Measurements from ENCODE around the gene UXS1.

DNA sequence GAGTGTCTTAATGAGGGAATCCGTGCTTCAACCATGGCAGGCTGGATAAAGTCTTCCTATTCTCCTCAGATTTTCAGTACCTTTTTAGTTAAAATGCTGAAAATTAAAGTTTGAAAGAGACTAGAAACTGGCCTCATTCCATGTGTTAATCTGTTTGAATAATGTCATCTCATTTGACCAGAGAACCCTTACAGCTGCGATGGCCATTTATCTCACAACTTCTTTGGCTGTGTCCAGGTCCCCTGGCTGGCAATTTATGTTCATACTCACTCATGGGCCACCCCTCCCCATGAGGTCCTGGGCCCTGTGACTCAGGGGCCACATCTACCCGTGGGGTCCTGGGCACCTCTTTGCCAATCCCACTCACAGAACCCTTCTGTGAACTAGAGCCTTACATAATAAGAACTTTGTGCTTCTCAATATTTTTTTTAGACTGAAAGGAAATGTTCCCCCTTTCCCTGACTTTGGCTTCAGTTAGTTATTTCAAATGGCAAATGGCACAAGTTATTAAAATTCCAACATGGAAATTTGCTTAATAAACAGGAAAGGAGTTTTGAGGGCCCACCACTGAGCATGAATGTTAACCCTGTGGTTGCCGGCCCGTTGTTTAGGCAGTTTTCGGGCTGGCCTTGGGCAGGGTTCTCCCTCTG lies 134.6 kb downstream of the UXS1 start:
- TF ChIP-seq, protein P1, sequence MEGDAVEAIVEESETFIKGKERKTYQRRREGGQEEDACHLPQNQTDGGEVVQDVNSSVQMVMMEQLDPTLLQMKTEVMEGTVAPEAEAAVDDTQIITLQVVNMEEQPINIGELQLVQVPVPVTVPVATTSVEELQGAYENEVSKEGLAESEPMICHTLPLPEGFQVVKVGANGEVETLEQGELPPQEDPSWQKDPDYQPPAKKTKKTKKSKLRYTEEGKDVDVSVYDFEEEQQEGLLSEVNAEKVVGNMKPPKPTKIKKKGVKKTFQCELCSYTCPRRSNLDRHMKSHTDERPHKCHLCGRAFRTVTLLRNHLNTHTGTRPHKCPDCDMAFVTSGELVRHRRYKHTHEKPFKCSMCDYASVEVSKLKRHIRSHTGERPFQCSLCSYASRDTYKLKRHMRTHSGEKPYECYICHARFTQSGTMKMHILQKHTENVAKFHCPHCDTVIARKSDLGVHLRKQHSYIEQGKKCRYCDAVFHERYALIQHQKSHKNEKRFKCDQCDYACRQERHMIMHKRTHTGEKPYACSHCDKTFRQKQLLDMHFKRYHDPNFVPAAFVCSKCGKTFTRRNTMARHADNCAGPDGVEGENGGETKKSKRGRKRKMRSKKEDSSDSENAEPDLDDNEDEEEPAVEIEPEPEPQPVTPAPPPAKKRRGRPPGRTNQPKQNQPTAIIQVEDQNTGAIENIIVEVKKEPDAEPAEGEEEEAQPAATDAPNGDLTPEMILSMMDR (conservative IDR thresholded peaks at IDR 0.05), result no peak
- TF ChIP-seq ZFX (IDR thresholded peaks at IDR 0.05), result no peak

Measured in C4-2B (cell line).